HG02678 (cell line): ENCODE measurements around the gene FGD5.
"Not testable (repeated sequence)": the region's sequence is repeated elsewhere in the genome, so short reads cannot be mapped to it uniquely, and the experiment has no call there.

Experiments used
- ATAC-seq: cut with Tn5 transposase; IDR thresholded peaks from one replicate; pipeline ENCODE4 v1.9.1; 2021; ENCODE audit warnings: mild to moderate bottlenecking, moderate library complexity; ENCODE audit not compliant: unreplicated experiment

The FGD5 gene

GRCh38 chr3:14900881-14901873 lies 82.4 kb downstream of the FGD5 start:
- ATAC-seq: no peak

GRCh38 chr3:14902719-14903118 lies 84.0 kb downstream of the FGD5 start:
- no peak for ATAC-seq

DNA sequence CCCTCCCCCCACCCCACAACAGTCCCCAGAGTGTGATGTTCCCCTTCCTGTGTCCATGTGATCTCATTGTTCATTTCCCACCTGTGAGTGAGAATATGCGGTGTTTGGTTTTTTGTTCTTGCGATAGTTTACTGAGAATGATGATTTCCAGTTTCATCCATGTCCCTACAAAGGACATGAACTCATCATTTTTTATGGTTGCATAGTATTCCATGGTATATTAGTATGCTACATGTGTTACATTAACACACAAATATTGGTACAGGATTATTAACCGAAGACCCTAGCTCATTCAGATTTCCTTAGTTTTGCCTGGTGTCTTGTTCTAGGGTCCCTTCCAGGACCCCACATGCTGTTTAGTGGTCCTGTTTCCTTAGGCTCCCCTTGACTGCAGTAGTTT lies 84.7 kb downstream of the FGD5 start:
- ATAC-seq: not testable (repeated sequence)

GRCh38 chr3:14905055-14905657 lies 86.4 kb downstream of the FGD5 start:
- ATAC-seq: no peak

DNA sequence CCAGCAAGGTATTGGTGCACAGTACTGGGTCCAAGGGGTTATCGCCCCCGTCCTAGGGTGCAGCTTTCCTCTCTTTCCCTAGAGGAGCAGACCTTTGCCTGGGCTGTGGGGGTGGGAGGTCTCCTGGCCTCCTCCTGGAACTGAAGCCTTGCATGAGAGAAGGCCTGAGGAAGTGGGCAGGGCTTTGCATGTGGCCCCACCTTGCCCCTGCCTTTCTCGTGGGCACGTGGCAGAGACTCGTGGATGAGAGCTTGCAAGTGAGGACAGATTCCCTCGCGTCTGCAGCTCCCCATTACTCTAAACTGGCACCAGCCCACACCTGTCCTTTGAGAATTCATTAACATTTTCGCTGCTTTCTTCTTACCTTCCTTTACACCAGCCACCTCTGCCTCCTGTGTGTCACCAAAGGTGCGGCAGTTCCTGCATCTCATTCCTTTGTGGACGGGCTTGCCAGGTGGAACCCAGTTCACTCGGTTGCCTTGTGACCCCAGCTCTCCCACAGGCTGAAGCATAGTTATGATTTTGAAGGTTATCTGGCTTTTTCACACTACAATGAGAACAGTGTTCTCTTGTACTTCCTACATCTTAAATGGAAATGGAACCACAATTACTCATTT lies 87.7 kb downstream of the FGD5 start:
- no peak for ATAC-seq

- ATAC-seq: no peak
These were observed 88.5 kb downstream of the FGD5 start for GRCh38 chr3:14907043-14907966.

- no peak for ATAC-seq
These were observed 90.5 kb downstream of the FGD5 start for GRCh38 chr3:14909250-14909649.

DNA sequence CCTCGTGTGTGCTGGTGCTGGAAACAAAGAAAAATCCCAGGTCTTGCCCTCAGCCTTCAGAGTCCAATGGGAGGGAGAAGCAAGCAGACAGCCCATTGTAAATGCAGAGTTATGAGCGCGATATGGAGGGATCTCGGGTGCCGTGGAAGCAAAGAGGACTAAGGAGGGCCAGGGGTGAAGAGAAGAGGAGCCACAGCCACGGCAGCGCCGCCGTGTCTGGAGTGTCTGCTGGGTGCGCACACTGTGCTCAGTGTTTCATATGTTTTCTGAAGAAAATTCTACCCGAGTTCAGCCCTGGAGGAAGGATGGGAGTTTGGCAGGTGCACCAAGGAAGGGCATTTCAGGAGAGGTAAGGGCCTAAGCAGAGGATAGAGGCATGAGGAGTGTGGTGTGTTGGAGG lies 92.9 kb downstream of the FGD5 start:
- no peak for ATAC-seq

GRCh38 chr3:14913071-14913925 lies 94.5 kb downstream of the FGD5 start:
- no peak for ATAC-seq

DNA sequence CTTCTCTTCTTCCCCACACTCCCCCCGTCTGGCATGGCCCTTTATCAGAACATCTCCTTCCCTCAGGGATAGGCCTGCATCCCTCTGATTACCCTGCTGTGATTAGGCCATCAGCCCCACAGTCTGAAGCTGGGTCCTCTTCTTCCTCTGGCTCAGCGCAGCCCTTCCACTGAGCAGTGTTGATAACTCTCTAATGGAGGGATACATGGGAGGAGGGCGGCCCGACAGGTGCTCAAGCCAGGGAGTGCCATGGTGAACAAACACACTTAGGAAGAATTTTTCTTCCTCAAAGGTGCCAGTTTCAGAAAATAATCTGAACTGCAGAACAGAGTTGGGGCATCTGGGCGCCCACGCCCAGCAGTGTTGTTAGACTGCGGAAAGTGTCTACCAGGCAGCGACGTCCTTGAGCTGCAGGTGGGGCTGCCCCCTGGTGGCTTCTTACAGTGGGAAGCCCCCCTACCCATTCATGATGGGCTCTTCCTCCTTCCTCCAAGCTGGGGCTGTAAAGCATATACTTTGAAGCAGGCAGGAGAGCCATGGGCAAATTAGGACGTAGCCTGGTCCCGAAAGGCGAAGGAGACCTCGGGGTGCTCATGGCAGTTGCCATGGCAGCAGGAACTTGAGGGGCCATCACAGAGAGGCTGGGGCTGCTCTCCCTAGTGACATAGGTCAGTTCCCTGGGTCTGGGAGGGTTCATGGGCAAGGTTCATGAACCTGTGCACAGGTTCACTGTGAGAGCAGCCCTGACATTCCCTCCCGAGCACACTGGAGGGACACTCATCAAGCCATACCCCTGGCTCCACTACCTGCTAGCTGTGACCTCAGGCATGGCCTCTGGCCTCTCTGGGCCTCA lies 95.4 kb downstream of the FGD5 start:
- ATAC-seq: no peak

GRCh38 chr3:14914779-14915117 lies 96.0 kb downstream of the FGD5 start:
- ATAC-seq: no peak

DNA sequence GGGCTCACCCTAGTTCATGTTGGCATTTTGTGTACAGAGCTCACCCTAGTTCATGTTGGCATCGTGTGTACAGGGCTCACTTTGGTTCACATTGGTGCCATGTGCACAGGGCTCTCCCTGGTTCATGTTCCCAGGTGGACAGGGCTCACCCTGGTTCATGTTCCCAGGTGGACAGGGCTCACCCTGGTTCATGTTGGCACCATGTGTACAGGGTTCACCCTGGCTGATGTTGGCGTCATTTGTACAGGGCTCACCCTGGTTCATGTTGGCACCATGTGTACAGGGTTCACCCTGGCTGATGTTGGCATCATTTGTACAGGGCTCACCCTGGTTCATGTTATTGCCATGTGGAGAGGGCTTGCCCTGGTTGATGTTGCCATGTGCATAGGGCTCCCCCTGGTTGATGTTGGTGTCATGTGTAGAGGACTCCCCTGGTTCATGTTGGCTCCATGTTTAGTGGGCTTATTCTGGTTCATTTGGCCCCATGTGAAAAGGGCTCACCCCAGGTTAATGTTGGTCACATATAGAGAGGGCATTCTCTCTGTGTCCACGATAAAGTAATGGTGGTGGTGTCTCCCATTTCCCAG lies 97.0 kb downstream of the FGD5 start:
- no peak for ATAC-seq

GRCh38 chr3:14918356-14918860 lies 99.6 kb downstream of the FGD5 start:
- no peak for ATAC-seq

DNA sequence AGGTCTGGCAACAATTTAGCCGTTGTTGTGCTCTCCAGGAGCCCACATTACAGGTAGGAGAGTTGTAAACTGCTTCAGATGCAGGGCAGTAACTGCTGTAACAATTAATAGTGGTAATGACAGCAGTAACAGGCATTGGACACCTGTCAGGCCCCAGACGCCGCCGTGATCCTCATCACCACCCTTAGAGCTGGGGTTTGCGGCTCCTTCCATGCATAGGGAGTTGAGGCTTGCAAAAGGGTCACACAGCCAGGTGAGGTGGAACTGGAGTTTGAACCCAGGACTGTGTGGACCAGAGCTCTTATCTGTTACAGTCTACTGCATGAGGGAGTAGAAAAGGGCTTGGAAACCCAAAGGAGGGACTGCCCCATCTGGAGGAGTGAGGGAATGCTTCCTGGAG lies 101.8 kb downstream of the FGD5 start:
- no peak for ATAC-seq

- peak; percentile 88 for ATAC-seq
These were observed 102.4 kb downstream of the FGD5 start for GRCh38 chr3:14921034-14921616.

DNA sequence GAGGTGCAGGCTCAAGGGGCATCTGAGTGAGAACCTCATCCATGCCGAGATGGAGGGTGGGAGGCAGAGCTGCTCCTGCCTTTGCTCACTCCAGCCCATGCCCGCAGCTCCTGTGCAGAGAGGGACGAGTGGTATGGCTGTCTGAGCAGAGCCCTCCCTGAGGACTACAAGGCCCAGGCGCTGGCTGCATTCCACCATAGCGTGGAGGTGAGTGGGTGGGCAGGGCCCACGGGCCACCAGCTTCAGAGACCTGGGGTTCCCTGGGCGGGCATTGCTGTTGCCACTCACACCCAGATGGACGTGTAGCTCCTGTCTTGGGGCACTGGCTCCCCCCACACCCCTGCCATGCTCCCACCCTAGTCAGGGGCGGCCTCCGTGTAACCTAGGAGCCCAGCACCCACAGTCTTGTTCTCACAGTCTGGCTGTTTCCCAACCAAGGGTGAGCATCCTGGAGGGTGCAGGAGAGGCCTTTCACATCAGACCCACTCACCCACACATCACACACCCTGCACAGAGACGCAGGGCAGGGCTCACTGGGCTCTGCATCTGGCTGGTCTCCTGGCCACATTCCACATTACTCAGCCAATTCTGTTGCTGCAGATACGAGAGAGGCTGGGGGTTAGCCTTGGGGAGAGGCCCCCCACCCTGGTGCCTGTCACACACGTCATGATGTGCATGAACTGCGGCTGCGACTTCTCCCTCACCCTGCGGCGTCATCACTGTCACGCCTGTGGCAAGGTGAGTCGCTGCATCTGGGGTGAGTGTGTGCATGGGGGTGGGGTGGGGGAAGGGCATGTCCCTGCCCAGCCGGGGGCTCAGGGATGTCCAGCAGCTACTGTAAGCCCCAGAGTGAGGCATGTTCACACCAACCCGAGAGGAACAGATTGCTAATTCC lies 103.3 kb downstream of the FGD5 start:
- ATAC-seq: no peak

DNA sequence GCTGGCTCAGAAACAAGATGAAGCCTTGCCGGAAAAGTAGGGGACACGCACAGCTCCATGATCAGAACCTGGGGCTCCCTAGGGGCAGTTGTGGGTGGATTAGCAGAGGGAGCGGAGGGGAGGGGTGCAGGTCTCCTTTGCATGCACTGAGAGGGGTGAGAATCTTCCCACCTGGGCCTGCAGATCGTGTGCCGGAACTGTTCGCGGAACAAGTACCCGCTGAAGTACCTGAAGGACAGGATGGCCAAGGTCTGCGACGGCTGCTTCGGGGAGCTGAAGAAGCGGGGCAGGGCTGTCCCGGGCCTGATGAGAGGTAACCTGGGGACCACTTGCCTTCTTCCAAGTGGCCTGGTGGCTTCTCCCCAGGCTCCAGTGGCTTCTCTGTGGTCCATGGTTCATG lies 104.1 kb downstream of the FGD5 start:
- ATAC-seq: no peak
